T-helper 2 cell treated with Interferon-gamma antibody and Interleukin-4, amounts not matched to agents 5 μg/mL and 100 μg/mL, for 36 hours (primary cell): ENCODE results near the gene VPS8.
A peak's percentile ranks its signal among the peaks of the same experiment; 100 is the strongest.
"Not testable (repeated sequence)": the region's sequence is repeated elsewhere in the genome, so short reads cannot be mapped to it uniquely, and the experiment has no call there.

ENCODE experiments used
- DNase-seq: peaks from one replicate; pipeline ENCODE4 v3.0.0; 2021; ENCODE audit warnings: low spot score
- H3K27ac Mint-ChIP-seq: one replicate; pipeline ENCODE4 v1.8.0; 2021; ENCODE audit warnings: mild to moderate bottlenecking, mixed read lengths
- H3K27me3 Mint-ChIP-seq: one replicate; pipeline ENCODE4 v1.8.0; 2021; ENCODE audit warnings: low read depth, mixed read lengths
- H3K36me3 Mint-ChIP-seq: one replicate; pipeline ENCODE4 v1.8.0; 2021; ENCODE audit warnings: low read depth, mixed read lengths
- H3K4me1 Mint-ChIP-seq: one replicate; pipeline ENCODE4 v1.8.0; 2021; ENCODE audit warnings: low read depth, mixed read lengths
- H3K4me3 Mint-ChIP-seq: one replicate; pipeline ENCODE4 v1.8.0; 2022; ENCODE audit warnings: mild to moderate bottlenecking, moderate library complexity, mixed read lengths
- H3K9me3 Mint-ChIP-seq: one replicate; pipeline ENCODE4 v1.8.0; 2021; ENCODE audit warnings: mixed read lengths

The VPS8 gene

GRCh38 chr3:184952671-184953070, 140.7 kb downstream of the VPS8 start:
- H3K4me3 Mint-ChIP-seq = no peak overlapping the region
- no peaks in the 10 kb centered on the region for H3K9me3 Mint-ChIP-seq
- H3K36me3 Mint-ChIP-seq = peaks cover 19% of the 10 kb centered on the region
- H3K27ac Mint-ChIP-seq = no peak overlapping the region
- peaks cover 14% of the 10 kb centered on the region for H3K4me1 Mint-ChIP-seq
- DNase-seq = peak; percentile 31
- no peaks in the 10 kb centered on the region for H3K27me3 Mint-ChIP-seq

- peaks cover 27% of the 10 kb centered on the region for H3K36me3 Mint-ChIP-seq
Measured at GRCh38 chr3:184953401-184953800, 141.4 kb downstream of the VPS8 start.

GRCh38 chr3:184954251-184954650, 142.3 kb downstream of the VPS8 start:
- no peaks in the 10 kb centered on the region for H3K27me3 Mint-ChIP-seq
- H3K9me3 Mint-ChIP-seq = no peaks in the 10 kb centered on the region
- no peak overlapping the region for H3K4me3 Mint-ChIP-seq
- H3K27ac Mint-ChIP-seq = no peak overlapping the region
- peaks cover 14% of the 10 kb centered on the region for H3K4me1 Mint-ChIP-seq
- DNase-seq = no peak
- H3K36me3 Mint-ChIP-seq = peaks cover 29% of the 10 kb centered on the region

More at GRCh38 chr3:184953401-184953800, 141.4 kb downstream of the VPS8 start:
- Mint-ChIP-seq H3K27ac (no peak overlapping the region), H3K4me1 (peaks cover 14% of the 10 kb centered on the region), H3K27me3 (no peaks in the 10 kb centered on the region), H3K4me3 (no peak overlapping the region), H3K9me3 (no peaks in the 10 kb centered on the region)
- peak; percentile 18 for DNase-seq

GRCh38 chr3:184954851-184955250, 142.9 kb downstream of the VPS8 start:
- peaks cover 14% of the 10 kb centered on the region for H3K4me1 Mint-ChIP-seq
- not testable (repeated sequence) for H3K27ac Mint-ChIP-seq, DNase-seq, H3K9me3 Mint-ChIP-seq, H3K27me3 Mint-ChIP-seq, H3K4me3 Mint-ChIP-seq
- peaks cover 28% of the 10 kb centered on the region for H3K36me3 Mint-ChIP-seq

- H3K27me3 Mint-ChIP-seq = no peaks in the 10 kb centered on the region
- no peaks in the 10 kb centered on the region for H3K9me3 Mint-ChIP-seq
- no peak for DNase-seq
- H3K27ac Mint-ChIP-seq = no peak overlapping the region
- H3K4me3 Mint-ChIP-seq = no peak overlapping the region
- H3K36me3 Mint-ChIP-seq = peaks cover 20% of the 10 kb centered on the region
- peaks cover 14% of the 10 kb centered on the region for H3K4me1 Mint-ChIP-seq
Measured at GRCh38 chr3:184965639-184966430, 153.9 kb downstream of the VPS8 start.

- no peak for DNase-seq
- Mint-ChIP-seq H3K27ac (no peak overlapping the region), H3K27me3 (no peaks in the 10 kb centered on the region), H3K36me3 (peaks cover 32% of the 10 kb centered on the region), H3K9me3 (no peaks in the 10 kb centered on the region), H3K4me1 (peaks cover 14% of the 10 kb centered on the region), H3K4me3 (no peak overlapping the region)
Measured at GRCh38 chr3:184968115-184968514, 156.1 kb downstream of the VPS8 start.

DNA sequence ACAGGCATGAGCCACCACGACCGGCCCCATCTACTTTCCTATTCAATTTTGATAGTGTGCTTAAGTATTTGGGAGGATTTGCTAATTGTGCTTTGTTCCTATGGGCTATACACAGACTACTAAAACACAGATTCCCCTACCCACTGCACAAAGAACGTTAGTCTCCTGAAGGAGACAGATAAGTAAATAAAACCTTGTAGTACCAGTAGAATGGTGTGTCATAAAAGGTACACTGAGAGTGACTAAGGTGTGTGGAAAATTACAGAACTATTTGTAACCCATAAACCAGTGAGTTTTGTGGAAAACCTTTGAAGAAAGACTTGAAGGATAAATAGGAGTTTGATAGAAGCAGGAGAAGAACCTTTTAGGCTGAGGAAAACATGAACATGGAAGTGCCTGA, 158.2 kb downstream of the VPS8 start:
- DNase-seq = no peak
- Mint-ChIP-seq H3K27me3 (no peaks in the 10 kb centered on the region), H3K27ac (no peak overlapping the region), H3K4me1 (peaks cover 14% of the 10 kb centered on the region), H3K9me3 (peaks cover 2% of the 10 kb centered on the region), H3K36me3 (peaks cover 44% of the 10 kb centered on the region), H3K4me3 (no peak overlapping the region)

GRCh38 chr3:184977796-184978195, 165.8 kb downstream of the VPS8 start:
- Mint-ChIP-seq H3K9me3 (peaks cover 4% of the 10 kb centered on the region), H3K4me3 (no peak overlapping the region), H3K27me3 (no peaks in the 10 kb centered on the region), H3K4me1 (no peaks in the 10 kb centered on the region), H3K27ac (no peak overlapping the region), H3K36me3 (peaks cover 30% of the 10 kb centered on the region)
- DNase-seq = no peak

- Mint-ChIP-seq H3K9me3 (no peaks in the 10 kb centered on the region), H3K36me3 (peaks cover 14% of the 10 kb centered on the region), H3K4me3 (no peak overlapping the region), H3K27ac (no peak overlapping the region), H3K4me1 (no peaks in the 10 kb centered on the region), H3K27me3 (no peaks in the 10 kb centered on the region)
- DNase-seq = no peak
Measured at GRCh38 chr3:184981071-184981470, 169.1 kb downstream of the VPS8 start.

GRCh38 chr3:184982076-184982475, 170.1 kb downstream of the VPS8 start:
- DNase-seq = no peak
- Mint-ChIP-seq H3K27ac (no peak overlapping the region), H3K27me3 (no peaks in the 10 kb centered on the region), H3K9me3 (no peaks in the 10 kb centered on the region), H3K4me1 (no peaks in the 10 kb centered on the region), H3K4me3 (no peak overlapping the region), H3K36me3 (peaks cover 14% of the 10 kb centered on the region)

DNA sequence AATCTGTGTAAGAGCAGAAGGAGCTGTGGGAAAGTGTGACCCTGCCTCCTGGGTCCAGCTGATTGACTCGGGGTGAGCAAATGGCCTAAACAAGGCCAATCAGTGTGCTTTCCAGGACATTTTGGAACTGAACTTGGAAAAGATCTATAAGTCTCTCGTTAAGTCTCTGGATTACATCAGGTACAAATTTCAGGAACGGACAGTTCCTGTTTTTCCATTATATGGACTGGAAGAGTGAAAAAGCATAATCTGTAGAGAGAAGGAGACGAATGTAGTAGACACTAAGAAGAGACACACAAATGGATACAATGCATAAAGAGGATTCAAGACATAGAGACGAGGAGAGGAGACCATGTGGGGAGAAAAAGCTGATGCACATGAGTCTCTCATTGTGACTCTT, 173.6 kb downstream of the VPS8 start:
- no peak for DNase-seq
- Mint-ChIP-seq H3K4me3 (no peak overlapping the region), H3K9me3 (no peaks in the 10 kb centered on the region), H3K36me3 (peaks cover 17% of the 10 kb centered on the region), H3K27me3 (no peaks in the 10 kb centered on the region), H3K4me1 (no peaks in the 10 kb centered on the region), H3K27ac (no peak overlapping the region)

GRCh38 chr3:184986366-184986889, 174.5 kb downstream of the VPS8 start:
- Mint-ChIP-seq H3K4me3 (no peak overlapping the region), H3K9me3 (no peaks in the 10 kb centered on the region), H3K27me3 (no peaks in the 10 kb centered on the region), H3K4me1 (no peaks in the 10 kb centered on the region), H3K27ac (no peak overlapping the region), H3K36me3 (peaks cover 16% of the 10 kb centered on the region)
- DNase-seq = no peak

DNA sequence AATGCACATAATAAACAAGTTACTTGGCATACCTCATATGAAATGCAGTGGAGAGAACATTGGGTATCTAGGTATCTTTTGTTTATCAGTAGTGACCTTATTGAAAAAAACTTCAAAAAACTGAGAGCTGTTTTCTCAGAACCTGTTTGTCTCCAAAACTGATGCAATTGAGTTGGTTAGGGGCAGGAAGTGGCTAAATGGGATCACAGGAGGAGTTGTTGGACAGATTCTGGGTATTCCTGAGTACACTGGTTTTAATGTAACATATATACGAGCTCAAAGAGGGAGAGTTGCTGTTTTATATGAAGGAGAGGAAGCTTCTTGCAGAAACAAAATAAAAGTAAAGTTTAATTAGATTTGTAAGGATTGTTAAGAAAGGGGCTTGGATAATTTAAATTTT, 181.4 kb downstream of the VPS8 start:
- no peak overlapping the region for H3K4me3 Mint-ChIP-seq
- no peaks in the 10 kb centered on the region for H3K9me3 Mint-ChIP-seq
- H3K4me1 Mint-ChIP-seq = peaks cover 6% of the 10 kb centered on the region
- no peak overlapping the region for H3K27ac Mint-ChIP-seq
- no peak for DNase-seq
- H3K36me3 Mint-ChIP-seq = peaks cover 10% of the 10 kb centered on the region
- H3K27me3 Mint-ChIP-seq = no peaks in the 10 kb centered on the region

- H3K4me1 Mint-ChIP-seq, H3K27me3 Mint-ChIP-seq, H3K4me3 Mint-ChIP-seq, DNase-seq, H3K27ac Mint-ChIP-seq: not testable (repeated sequence)
- H3K36me3 Mint-ChIP-seq = peaks cover 61% of the 10 kb centered on the region
- H3K9me3 Mint-ChIP-seq = peaks cover 15% of the 10 kb centered on the region
Measured at GRCh38 chr3:185003876-185004275, 191.9 kb downstream of the VPS8 start.

GRCh38 chr3:185009650-185010049, 197.7 kb downstream of the VPS8 start:
- no peaks in the 10 kb centered on the region for H3K27me3 Mint-ChIP-seq
- H3K27ac Mint-ChIP-seq = no peak overlapping the region
- no peaks in the 10 kb centered on the region for H3K4me1 Mint-ChIP-seq
- H3K9me3 Mint-ChIP-seq = peaks cover 35% of the 10 kb centered on the region
- H3K36me3 Mint-ChIP-seq = peaks cover 43% of the 10 kb centered on the region
- H3K4me3 Mint-ChIP-seq = no peak overlapping the region
- DNase-seq = no peak
